Kidney (tissue), 14 donors: ENCODE data around the gene PRTG. TPM values are rescaled to one million over a fixed set of nuclear protein-coding genes. Genes with fewer than 3 reads are reported as not detected.
A peak's percentile ranks its signal among the peaks of the same experiment; 100 is the strongest.

ENCODE experiments used
- DNase-seq, 5 donors: peaks; one replicate each; pipeline ENCODE4 v3.0.0-alpha.2; 2013 to 2020
- FAIRE-seq: peaks from 2 replicates; lab custom pipeline; 2012; peaks lifted over from hg19 to GRCh38; lab: Jason Lieb, UNC
- H3K27ac ChIP-seq, 2 donors: one replicate each; pipeline ENCODE4 v1.7.0; 2013; ENCODE audit warnings: low read depth in 2 of 2, low read length in 2 of 2, inconsistent platforms in 1 of 2
- H3K27me3 ChIP-seq: one replicate; pipeline ENCODE4 v1.7.1; 2013; ENCODE audit warnings: low read length, inconsistent platforms; ENCODE audit not compliant: control insufficient read depth, insufficient read depth
- H3K36me3 ChIP-seq, 3 donors: one replicate each; pipeline versions ENCODE4 v1.7.0 to v1.7.1; 2013; ENCODE audit warnings: low read length in 3 of 3, control low read depth in 1 of 3, inconsistent platforms in 1 of 3; ENCODE audit not compliant: insufficient read depth in 3 of 3, control insufficient read depth in 2 of 3
- H3K4me1 ChIP-seq, 3 donors: one replicate each; pipeline versions ENCODE4 v1.7.0 to v1.7.1; 2013; ENCODE audit warnings: low read length in 3 of 3, inconsistent platforms in 1 of 3, low read depth in 1 of 3; ENCODE audit not compliant: control insufficient read depth in 2 of 3, insufficient read depth in 2 of 3
- H3K4me3 ChIP-seq, 3 donors: one replicate each; pipeline versions ENCODE4 v1.7.0 to v1.8.1; 2013; ENCODE audit warnings: low read length in 3 of 3, control low read depth in 1 of 3, inconsistent platforms in 1 of 3
- H3K9ac ChIP-seq, 3 donors: one replicate each; pipeline versions ENCODE4 v1.7.0 to v1.7.1; 2013; ENCODE audit warnings: low read length in 3 of 3, control low read depth in 1 of 3, inconsistent platforms in 1 of 3
- H3K9me3 ChIP-seq, 3 donors: one replicate each; pipeline versions ENCODE4 v1.7.0 to v1.7.1; 2013; ENCODE audit warnings: low read length in 3 of 3, control low read depth in 1 of 3, inconsistent platforms in 1 of 3; ENCODE audit not compliant: control insufficient read depth in 2 of 3, insufficient read depth in 1 of 3
- CTCF ChIP-seq: IDR thresholded peaks from 3 replicates; pipeline ENCODE4 v1.5.1; 2012; ENCODE audit warnings: mild to moderate bottlenecking, moderate library complexity, borderline replicate concordance; ENCODE audit not compliant: insufficient read depth; ENCODE audit errors: extremely low read depth
- intact Hi-C: fragments of 100-400 bp; cut with DNase I; formaldehyde crosslinking; loops from one replicate; pipeline ENCODE4 v1.11.1; 2022
- polyA plus RNA-seq: library from polyadenylated mRNA; stranded (reverse); fragments of 350-450 nt; fragmentation: Illumina TruSeq; extraction: RNeasy Lipid Tissue Mini Kit (QIAGEN cat#74804); gene quantifications from one replicate; pipeline ENCODE4 v1.2.3, GENCODE V29; 2014; ENCODE audit warnings: low read depth, low replicate concordance; ENCODE audit not compliant: insufficient read depth
- total RNA-seq: library from RNA; stranded (reverse); fragmentation: NEBNext Ultra II Directional; extraction: Animal tissue kit (Norgen Biotek cat#: 25700); gene quantifications from one replicate; pipeline ENCODE4 v1.2.1, GENCODE V29; 2021
- donor health status: control.
- donor health status: control.
- donor health status: control.
- donor health status: control.
- donor health status: control.
- donor health status: DM: yes; HTN: yes; CAD: no.
- donor health status: Normal renal cell carcinoma (clear cell type).

The PRTG gene
- total and polyA plus RNA-seq, 2 donors from 2014 or later = 0.84 to 6.4 TPM

DNA sequence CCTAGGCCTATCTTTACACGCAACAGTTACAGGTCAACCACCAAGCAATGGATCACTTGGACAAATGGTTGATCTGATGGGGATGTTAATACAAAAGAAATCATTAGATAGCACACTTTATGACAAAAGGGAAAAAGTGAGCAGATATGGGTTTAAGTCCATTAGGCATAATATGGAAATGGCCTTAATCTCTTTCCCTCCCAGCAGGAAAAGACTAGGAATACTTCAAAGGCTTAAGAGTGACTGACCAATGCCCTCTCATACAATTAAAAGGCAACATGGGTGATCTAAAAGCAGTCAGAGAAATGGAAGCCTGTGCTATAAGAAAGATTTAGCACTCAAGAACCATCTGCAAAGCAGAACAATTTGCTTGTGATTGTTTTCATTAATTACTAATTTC lies 3.3 kb downstream of the PRTG start:
- no peak for FAIRE-seq
- Histone ChIP-seq H3K27me3 (no peaks in the 10 kb centered on the region), H3K9me3 (no peaks in the 10 kb centered on the region), H3K4me3 (no peak overlapping the region), H3K9ac (no peak overlapping the region), H3K36me3 (no peaks in the 10 kb centered on the region), H3K4me1 (peaks cover 7% of the 10 kb centered on the region in 3 donors), H3K27ac (no peak overlapping the region)
- DNase-seq = no peak
- intact Hi-C loops = no loop called here
- TF ChIP-seq CTCF = no peak

- Histone ChIP-seq H3K27me3 (no peaks in the 10 kb centered on the region), H3K4me3 (no peak overlapping the region), H3K27ac (no peak overlapping the region), H3K4me1 (peaks cover 7% of the 10 kb centered on the region in 3 donors), H3K9ac (no peak overlapping the region), H3K9me3 (no peaks in the 10 kb centered on the region), H3K36me3 (no peaks in the 10 kb centered on the region)
- FAIRE-seq (no peak), DNase-seq (no peak)
- TF ChIP-seq CTCF = no peak
- intact Hi-C loops = no loop called here
Observed at GRCh38 chr15:55738715-55739114, 4.2 kb downstream of the PRTG start.

DNA sequence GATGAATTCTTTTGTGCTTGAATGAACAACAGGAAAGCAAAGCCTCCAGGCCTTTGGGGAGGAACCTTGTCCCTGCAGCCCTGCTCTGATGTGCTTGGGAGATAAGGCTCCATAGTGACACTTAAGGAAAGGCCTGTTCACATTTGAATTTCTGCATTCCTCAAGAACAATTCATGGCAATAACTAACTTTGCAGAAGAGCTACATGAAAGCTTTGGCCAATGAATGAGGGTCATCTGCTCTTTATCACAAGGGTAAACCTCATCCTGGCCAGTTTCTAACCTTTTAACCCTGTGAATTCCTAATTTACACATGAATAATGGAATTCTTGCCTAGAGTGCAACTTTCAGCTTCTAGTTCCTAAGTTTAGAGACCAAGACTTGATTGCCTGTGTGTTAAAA lies 5.6 kb downstream of the PRTG start:
- Histone ChIP-seq H3K4me1 (peaks cover 7% of the 10 kb centered on the region in 3 donors), H3K36me3 (no peaks in the 10 kb centered on the region), H3K4me3 (no peak overlapping the region), H3K27me3 (no peaks in the 10 kb centered on the region), H3K9ac (no peak overlapping the region), H3K9me3 (no peaks in the 10 kb centered on the region), H3K27ac (no peak overlapping the region)
- FAIRE-seq (no peak), DNase-seq (peak in 3 of 5 donors; percentile 44 to 76 (median 74))
- intact Hi-C loops = no loop called here
- no peak for TF ChIP-seq CTCF

- no peaks in the 10 kb centered on the region for H3K9me3 ChIP-seq
- H3K4me3 ChIP-seq = no peak overlapping the region
- no peak for TF ChIP-seq CTCF
- H3K27me3 ChIP-seq = no peaks in the 10 kb centered on the region
- intact Hi-C loops = no loop called here
- H3K4me1 ChIP-seq = peaks cover 7% of the 10 kb centered on the region in 3 donors
- no peak overlapping the region for H3K9ac ChIP-seq
- H3K27ac ChIP-seq = no peak overlapping the region
- H3K36me3 ChIP-seq = no peaks in the 10 kb centered on the region
- FAIRE-seq (no peak), DNase-seq (peak in 2 of 5 donors; percentile 69 to 82)
Observed at GRCh38 chr15:55736756-55737155, 6.2 kb downstream of the PRTG start.
